ENCODE measurements around the gene R3HDM4. TPM values are rescaled to one million over a fixed set of nuclear protein-coding genes. Genes with fewer than 3 reads are reported as not detected.

R3HDM4 gene
- total and polyA plus RNA-seq, 9 of the 15 experiments (the other 6 are each of a cell fraction or from before 2014, with no cell fraction given) = 3.2 to 154 (median 59.0) TPM

DNA sequence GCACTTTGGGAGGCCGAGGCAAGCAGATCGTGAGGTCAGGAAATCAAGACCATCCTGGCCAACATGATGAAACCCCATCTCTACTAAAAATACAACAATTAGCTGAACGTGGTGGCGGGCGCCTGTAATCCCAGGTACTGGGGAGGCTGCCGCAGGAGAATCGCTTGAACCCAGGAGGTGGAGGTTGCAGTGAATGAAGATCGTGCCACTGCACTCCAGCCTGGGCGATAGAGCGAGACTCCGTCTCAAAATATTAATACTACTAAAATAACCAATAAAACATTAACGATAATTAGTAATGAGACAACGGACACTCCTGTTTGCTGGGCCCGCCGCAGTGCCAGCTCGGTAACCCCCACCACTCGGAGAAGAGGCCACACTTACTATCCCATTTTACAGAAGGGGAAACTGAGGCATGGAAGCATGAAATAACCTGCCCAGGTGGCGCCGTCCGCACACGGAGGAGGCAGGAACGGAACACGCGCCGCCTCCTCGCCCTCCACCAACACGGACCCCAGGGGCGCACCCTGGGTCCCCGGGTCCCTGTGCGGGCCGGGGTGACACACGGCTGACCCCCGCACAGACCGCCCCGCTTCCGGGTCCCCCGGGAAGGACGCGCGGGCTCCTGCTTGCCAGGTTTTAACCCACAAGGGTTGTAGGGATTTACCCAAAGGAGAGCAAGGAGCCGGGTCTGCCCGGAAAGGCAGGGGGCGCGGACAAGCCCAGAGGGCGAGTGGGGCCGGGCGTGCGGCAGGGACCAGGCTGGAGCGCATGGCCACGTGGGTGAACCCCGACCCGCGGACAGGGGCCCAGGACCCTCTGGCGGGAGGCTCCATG is 1.6 kb downstream of the R3HDM4 start (continued):
- TF ChIP-seq, protein P1, sequence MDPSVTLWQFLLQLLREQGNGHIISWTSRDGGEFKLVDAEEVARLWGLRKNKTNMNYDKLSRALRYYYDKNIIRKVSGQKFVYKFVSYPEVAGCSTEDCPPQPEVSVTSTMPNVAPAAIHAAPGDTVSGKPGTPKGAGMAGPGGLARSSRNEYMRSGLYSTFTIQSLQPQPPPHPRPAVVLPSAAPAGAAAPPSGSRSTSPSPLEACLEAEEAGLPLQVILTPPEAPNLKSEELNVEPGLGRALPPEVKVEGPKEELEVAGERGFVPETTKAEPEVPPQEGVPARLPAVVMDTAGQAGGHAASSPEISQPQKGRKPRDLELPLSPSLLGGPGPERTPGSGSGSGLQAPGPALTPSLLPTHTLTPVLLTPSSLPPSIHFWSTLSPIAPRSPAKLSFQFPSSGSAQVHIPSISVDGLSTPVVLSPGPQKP (CRISPR knock-in tag; IDR thresholded peaks at IDR 0.05) = no peak
- TF ChIP-seq HDAC8 (tag; IDR thresholded peaks at IDR 0.05) (no peak), STAG1 (CRISPR knock-in tag; IDR thresholded peaks at IDR 0.05; ENCODE audit: borderline replicate concordance) (0 out of 2 replicates have a peak, but pooled peaks have one; percentile 17), COPS2 (conservative IDR thresholded peaks at IDR 0.05) (no peak), ZNF785 (CRISPR knock-in tag; IDR thresholded peaks at IDR 0.05) (no peak), SMARCB1 (IDR thresholded peaks at IDR 0.05; ENCODE audit: insufficient read length, low read depth) (no peak), RBBP5 (IDR thresholded peaks at IDR 0.05; ENCODE audit: borderline replicate concordance, insufficient read depth, low read length, poor library complexity, severe bottlenecking) (peak; percentile 43), ZNF224 (CRISPR knock-in tag; IDR thresholded peaks at IDR 0.05) (no peak), KDM1A (IDR thresholded peaks at IDR 0.05) (peak in 1 of 2 experiments; percentile 69; a peak in 2 of 4 replicates), MCM7 (IDR thresholded peaks at IDR 0.05) (no peak), ZNF212 (CRISPR knock-in tag; IDR thresholded peaks at IDR 0.05) (no peak)
- TF ChIP-seq, protein P2, sequence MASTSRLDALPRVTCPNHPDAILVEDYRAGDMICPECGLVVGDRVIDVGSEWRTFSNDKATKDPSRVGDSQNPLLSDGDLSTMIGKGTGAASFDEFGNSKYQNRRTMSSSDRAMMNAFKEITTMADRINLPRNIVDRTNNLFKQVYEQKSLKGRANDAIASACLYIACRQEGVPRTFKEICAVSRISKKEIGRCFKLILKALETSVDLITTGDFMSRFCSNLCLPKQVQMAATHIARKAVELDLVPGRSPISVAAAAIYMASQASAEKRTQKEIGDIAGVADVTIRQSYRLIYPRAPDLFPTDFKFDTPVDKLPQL (IDR thresholded peaks at IDR 0.05; ENCODE audit: extremely low read depth, insufficient read length) = no peak
- TF ChIP-seq, protein P3, sequence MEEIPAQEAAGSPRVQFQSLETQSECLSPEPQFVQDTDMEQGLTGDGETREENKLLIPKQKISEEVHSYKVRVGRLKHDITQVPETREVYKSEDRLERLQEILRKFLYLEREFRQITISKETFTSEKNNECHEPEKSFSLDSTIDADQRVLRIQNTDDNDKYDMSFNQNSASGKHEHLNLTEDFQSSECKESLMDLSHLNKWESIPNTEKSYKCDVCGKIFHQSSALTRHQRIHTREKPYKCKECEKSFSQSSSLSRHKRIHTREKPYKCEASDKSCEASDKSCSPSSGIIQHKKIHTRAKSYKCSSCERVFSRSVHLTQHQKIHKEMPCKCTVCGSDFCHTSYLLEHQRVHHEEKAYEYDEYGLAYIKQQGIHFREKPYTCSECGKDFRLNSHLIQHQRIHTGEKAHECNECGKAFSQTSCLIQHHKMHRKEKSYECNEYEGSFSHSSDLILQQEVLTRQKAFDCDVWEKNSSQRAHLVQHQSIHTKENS (CRISPR knock-in tag; IDR thresholded peaks at IDR 0.05) = no peak
- TF ChIP-seq, protein P4, sequence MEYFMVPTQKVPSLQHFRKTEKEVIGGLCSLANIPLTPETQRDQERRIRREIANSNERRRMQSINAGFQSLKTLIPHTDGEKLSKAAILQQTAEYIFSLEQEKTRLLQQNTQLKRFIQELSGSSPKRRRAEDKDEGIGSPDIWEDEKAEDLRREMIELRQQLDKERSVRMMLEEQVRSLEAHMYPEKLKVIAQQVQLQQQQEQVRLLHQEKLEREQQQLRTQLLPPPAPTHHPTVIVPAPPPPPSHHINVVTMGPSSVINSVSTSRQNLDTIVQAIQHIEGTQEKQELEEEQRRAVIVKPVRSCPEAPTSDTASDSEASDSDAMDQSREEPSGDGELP (CRISPR knock-in tag; IDR thresholded peaks at IDR 0.05; ENCODE audit: borderline replicate concordance) = peak; percentile 54
- TF ChIP-seq, protein P5, sequence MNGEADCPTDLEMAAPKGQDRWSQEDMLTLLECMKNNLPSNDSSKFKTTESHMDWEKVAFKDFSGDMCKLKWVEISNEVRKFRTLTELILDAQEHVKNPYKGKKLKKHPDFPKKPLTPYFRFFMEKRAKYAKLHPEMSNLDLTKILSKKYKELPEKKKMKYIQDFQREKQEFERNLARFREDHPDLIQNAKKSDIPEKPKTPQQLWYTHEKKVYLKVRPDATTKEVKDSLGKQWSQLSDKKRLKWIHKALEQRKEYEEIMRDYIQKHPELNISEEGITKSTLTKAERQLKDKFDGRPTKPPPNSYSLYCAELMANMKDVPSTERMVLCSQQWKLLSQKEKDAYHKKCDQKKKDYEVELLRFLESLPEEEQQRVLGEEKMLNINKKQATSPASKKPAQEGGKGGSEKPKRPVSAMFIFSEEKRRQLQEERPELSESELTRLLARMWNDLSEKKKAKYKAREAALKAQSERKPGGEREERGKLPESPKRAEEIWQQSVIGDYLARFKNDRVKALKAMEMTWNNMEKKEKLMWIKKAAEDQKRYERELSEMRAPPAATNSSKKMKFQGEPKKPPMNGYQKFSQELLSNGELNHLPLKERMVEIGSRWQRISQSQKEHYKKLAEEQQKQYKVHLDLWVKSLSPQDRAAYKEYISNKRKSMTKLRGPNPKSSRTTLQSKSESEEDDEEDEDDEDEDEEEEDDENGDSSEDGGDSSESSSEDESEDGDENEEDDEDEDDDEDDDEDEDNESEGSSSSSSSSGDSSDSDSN (IDR thresholded peaks at IDR 0.05; ENCODE audit: borderline replicate concordance in 1 of 2, low read depth in 2 of 2, low read length in 2 of 2) = peak in 1 of 2 experiments; percentile 71; a peak in 1 of 4 replicates
- TF ChIP-seq, protein P6, sequence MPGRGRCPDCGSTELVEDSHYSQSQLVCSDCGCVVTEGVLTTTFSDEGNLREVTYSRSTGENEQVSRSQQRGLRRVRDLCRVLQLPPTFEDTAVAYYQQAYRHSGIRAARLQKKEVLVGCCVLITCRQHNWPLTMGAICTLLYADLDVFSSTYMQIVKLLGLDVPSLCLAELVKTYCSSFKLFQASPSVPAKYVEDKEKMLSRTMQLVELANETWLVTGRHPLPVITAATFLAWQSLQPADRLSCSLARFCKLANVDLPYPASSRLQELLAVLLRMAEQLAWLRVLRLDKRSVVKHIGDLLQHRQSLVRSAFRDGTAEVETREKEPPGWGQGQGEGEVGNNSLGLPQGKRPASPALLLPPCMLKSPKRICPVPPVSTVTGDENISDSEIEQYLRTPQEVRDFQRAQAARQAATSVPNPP (IDR thresholded peaks at IDR 0.05; ENCODE audit: borderline replicate concordance, insufficient read depth, insufficient read length) = no peak
- TF ChIP-seq, protein P7, sequence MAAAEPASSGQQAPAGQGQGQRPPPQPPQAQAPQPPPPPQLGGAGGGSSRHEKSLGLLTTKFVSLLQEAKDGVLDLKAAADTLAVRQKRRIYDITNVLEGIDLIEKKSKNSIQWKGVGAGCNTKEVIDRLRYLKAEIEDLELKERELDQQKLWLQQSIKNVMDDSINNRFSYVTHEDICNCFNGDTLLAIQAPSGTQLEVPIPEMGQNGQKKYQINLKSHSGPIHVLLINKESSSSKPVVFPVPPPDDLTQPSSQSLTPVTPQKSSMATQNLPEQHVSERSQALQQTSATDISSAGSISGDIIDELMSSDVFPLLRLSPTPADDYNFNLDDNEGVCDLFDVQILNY (CRISPR knock-in tag; IDR thresholded peaks at IDR 0.05) = no peak

Data from K562 (cell line).